AG09319 (cell line): Measurements from ENCODE around the gene PYHIN1.

Experiments
- DNase-seq: peaks from one replicate; pipeline ENCODE4 v3.0.0-alpha.2; 2010; ENCODE audit warnings: low read depth; ENCODE audit errors: extremely low read depth
- TF ChIP-seq, protein P1 (sequence below): IDR thresholded peaks from 2 replicates; pipeline ENCODE4 v1.5.1; 2011; ENCODE audit warnings: low read depth, mild to moderate bottlenecking, inconsistent platforms, low read length, moderate library complexity

Gene PYHIN1

DNA sequence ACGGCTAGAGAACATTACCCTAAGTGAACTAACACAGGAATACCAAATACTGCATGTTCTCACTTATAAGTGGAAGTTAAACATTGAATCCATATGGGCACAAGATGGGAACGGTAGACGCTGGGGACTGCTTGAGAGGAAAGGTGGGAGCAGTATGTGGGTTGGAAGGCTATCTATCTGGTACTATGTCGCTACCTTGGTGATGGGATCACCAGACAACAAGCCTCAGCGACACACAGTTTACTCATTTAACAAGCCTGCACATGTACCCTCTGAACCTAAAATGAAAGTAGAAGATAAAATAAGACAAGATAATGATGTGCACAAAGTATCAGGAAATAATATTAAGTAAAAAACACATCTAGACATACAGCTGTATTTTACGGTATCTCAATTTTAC is 819 bp downstream of the PYHIN1 start:
- DNase-seq: no peak
- TF ChIP-seq, protein P1, sequence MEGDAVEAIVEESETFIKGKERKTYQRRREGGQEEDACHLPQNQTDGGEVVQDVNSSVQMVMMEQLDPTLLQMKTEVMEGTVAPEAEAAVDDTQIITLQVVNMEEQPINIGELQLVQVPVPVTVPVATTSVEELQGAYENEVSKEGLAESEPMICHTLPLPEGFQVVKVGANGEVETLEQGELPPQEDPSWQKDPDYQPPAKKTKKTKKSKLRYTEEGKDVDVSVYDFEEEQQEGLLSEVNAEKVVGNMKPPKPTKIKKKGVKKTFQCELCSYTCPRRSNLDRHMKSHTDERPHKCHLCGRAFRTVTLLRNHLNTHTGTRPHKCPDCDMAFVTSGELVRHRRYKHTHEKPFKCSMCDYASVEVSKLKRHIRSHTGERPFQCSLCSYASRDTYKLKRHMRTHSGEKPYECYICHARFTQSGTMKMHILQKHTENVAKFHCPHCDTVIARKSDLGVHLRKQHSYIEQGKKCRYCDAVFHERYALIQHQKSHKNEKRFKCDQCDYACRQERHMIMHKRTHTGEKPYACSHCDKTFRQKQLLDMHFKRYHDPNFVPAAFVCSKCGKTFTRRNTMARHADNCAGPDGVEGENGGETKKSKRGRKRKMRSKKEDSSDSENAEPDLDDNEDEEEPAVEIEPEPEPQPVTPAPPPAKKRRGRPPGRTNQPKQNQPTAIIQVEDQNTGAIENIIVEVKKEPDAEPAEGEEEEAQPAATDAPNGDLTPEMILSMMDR: no peak

DNA sequence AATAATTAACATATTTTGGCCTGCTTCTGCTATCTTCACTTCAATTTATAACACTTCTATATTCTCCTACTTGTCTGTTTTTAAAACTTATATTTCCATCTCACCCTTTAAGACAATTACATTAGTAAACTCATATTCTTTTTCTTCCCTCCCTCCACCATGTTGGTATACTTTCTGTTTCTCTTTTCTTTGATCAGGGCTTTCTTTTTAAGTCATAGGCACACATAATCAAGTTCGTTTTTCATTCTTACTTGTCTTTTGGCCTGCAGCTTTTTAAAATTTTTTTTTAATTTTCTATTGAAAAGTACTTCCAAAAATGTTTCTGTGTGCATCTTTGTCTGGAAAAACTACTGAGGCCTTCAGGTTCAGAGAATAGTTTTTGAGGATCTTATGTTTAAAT is 2.3 kb downstream of the PYHIN1 start:
- TF ChIP-seq, protein P1: no peak
- no peak for DNase-seq

DNA sequence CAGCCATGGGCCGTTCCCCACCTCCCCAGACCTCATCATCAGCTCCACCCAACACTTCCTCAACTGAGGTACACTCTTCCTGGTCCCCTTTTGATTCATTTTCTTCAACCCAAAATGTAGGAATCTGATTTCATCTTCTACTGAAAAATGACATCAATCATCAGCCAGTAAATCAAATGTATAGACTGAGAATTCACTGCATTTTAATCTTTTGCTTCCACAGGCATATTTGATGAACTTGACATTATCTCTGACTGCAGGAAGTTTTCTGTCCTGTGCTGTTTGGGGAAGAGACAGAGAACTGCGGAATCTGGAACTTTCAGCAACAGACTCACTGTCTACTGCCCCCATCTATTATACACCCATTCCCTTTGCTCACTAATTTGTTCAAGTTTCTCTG is 7.8 kb downstream of the PYHIN1 start:
- TF ChIP-seq, protein P1: no peak
- DNase-seq: no peak

DNA sequence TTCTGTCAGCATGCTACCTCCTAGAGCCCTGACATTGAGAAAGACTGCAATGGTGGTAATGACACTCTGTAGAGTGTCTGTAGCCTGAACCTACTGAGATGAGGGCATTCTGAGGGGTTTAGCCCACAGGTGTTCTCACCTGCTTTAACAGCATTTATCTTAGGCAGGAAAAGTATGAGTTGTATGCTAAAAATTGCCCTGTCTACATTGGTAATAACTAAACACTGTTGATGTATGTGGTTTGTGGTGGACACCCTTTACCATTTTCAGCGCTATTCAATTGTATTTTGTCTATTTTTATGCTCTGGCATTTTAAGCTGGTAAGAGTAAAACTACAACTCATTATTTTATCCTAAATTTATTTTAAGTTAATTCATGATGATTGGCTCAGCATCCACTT is 10.0 kb downstream of the PYHIN1 start:
- TF ChIP-seq, protein P1: no peak
- no peak for DNase-seq

DNA sequence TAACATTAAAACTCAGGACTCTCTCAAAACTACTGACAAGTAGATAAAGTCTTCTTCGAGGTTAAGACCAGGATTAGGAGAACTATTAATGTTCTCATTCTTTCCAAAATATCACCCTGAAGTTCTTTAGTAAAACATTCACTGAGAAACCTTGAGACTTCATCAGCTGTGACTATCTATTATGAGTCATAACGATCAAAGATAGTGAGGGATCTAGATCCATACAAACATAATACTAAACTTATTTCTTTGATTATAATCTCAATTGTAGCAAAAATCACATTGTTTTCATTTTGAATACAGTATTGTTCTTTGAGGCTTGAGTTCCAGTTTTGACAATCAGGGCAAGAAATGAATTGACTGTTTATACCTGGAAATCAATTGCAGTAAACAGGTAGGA is 11.1 kb downstream of the PYHIN1 start:
- DNase-seq: no peak
- TF ChIP-seq, protein P1: no peak

DNA sequence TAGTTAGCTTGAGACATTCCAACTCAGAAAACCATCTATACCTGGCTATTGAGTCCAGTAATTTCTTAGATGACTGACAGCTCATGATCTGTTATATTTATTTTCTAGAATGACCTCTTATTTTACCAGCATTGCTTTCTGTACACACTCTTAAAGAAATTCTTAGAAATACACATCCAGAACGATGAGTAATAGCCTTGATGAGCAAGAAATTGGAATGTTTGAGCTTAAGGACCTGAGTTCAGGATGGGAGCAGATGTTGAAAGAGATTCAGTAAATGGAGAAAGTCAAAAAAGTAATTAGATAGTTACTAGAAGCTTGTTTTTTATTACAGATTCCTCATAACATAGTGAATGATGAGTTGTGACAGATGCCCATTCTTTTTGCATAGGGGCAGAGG is 11.7 kb downstream of the PYHIN1 start:
- TF ChIP-seq, protein P1: no peak
- no peak for DNase-seq

DNA sequence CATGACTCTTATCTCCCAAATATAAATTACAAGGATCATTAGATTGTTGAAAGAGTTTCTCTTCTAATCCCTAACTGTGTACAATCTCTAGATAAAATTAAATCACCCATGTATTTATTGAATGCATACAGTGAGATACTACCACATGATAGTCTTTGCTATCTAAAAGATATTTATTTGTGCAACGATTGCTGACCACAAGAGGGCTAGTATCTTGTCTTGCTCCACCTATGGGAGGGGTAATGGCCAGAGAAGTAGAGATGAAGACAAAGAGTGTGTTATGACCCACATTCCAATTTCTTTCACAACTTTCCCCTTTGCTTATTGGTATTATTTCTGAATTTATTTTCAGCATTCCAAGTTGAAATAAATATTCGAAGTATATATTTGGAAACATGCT is 13.7 kb downstream of the PYHIN1 start:
- TF ChIP-seq, protein P1: no peak

More for the DNA sequence above, 13.7 kb downstream of the PYHIN1 start:
- no peak for DNase-seq
